A673 (cell line): Measurements from ENCODE around the gene MKNK2.

Source experiments
- EZH2 ChIP-seq: fragments of 200-600 bp; sonication (generic); IDR thresholded peaks from 2 replicates; pipeline ENCODE4 v1.6.1; 2017; ENCODE audit warnings: borderline replicate concordance, low read depth, mild to moderate bottlenecking, mixed read lengths, antibody characterized with exemption, low read length; ENCODE audit not compliant: poor library complexity, severe bottlenecking
- TF ChIP-seq, protein P1 (sequence below): fragments of 300-800, 200-600 bp; sonication (generic); conservative IDR thresholded peaks from 2 replicates; pipeline ENCODE4 v1.5.1; 2017; ENCODE audit warnings: low read depth, mild to moderate bottlenecking, antibody characterized with exemption, low read length, moderate library complexity, mixed read lengths

DNA sequence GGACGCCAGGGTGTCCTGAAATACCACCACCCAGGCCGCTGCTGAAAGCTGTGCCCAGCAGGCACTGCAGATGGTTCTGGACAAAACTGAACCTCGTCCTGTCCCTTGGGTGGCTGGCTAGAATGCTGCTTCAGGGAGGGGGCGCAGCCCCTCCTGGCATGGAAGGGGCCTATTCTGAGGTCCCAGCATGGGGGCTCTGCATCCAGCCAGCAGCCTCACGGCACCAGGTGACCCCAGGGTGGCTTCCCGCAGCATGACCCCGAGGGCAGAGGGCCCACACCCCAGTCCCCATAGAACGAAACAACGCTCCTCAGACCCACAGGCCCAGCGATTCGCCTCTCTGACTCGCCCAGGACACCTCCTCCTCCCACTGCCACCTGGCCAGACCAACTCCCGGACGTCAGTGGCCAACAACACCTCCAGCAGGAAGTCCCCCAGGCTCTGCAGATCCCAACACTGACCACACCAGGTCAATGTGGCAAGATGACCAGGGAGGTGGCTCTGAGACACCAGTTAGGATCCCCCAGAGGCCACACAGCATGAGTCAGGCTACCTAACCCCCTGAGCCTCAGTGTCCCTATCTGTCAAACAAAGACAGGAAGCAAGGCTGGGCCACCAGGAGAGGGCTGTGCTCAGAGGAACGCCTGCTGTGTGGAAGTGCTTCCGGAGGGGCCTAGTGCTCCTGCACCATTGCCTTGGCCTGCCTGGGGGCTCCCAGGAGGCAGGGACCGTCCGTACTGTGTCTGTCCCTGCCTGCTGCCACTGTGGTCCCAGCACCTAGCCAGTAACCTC, 6.1 kb downstream of the MKNK2 start:
- TF ChIP-seq, protein P1, sequence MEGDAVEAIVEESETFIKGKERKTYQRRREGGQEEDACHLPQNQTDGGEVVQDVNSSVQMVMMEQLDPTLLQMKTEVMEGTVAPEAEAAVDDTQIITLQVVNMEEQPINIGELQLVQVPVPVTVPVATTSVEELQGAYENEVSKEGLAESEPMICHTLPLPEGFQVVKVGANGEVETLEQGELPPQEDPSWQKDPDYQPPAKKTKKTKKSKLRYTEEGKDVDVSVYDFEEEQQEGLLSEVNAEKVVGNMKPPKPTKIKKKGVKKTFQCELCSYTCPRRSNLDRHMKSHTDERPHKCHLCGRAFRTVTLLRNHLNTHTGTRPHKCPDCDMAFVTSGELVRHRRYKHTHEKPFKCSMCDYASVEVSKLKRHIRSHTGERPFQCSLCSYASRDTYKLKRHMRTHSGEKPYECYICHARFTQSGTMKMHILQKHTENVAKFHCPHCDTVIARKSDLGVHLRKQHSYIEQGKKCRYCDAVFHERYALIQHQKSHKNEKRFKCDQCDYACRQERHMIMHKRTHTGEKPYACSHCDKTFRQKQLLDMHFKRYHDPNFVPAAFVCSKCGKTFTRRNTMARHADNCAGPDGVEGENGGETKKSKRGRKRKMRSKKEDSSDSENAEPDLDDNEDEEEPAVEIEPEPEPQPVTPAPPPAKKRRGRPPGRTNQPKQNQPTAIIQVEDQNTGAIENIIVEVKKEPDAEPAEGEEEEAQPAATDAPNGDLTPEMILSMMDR, result no peak
- TF ChIP-seq EZH2, result no peak
